Chondrocyte (in vitro differentiated cells): Measurements from ENCODE around the gene TBC1D4. TPM values are rescaled to one million over a fixed set of nuclear protein-coding genes. Genes with fewer than 3 reads are reported as not detected.

Source experiments
- DNase-seq: peaks from one replicate; pipeline ENCODE4 v3.0.0; 2021; ENCODE audit warnings: mixed read lengths, low spot score
- H3K27ac Mint-ChIP-seq: one replicate; pipeline ENCODE4 v1.8.0; 2021; ENCODE audit warnings: mild to moderate bottlenecking, moderate library complexity, mixed read lengths; ENCODE audit not compliant: unreplicated experiment
- H3K27me3 Mint-ChIP-seq: 2 replicates; pipeline ENCODE4 v1.8.0; 2021; ENCODE audit warnings: low read depth, mixed read lengths
- H3K36me3 Mint-ChIP-seq: 2 replicates; pipeline ENCODE4 v1.8.0; 2021; ENCODE audit warnings: low read depth, mixed read lengths
- H3K4me1 Mint-ChIP-seq: 2 replicates; pipeline ENCODE4 v1.8.0; 2021; ENCODE audit warnings: low read depth, mild to moderate bottlenecking, mixed read lengths
- H3K4me3 Mint-ChIP-seq: one replicate; pipeline ENCODE4 v1.8.0; 2021; ENCODE audit warnings: mild to moderate bottlenecking, moderate library complexity, mixed read lengths; ENCODE audit not compliant: unreplicated experiment
- H3K9me3 Mint-ChIP-seq: 2 replicates; pipeline ENCODE4 v1.8.0; 2021; ENCODE audit warnings: low read depth, mixed read lengths
- long read RNA-seq: library from polyadenylated mRNA; stranded (forward); transcript quantifications from one replicate; pipeline ENCODE4 v2.0.0, GENCODE V29; 2021
- total RNA-seq: library from RNA; stranded (reverse); gene quantifications from 3 replicates; pipeline ENCODE4 v1.2.1, GENCODE V29; 2021
- TF ChIP-seq, protein P1 (sequence below): fragments of 200-600 bp; sonication (generic); IDR thresholded peaks from 2 replicates; pipeline ENCODE4 v1.5.0; 2021; ENCODE audit warnings: antibody characterized with exemption, mild to moderate bottlenecking, moderate library complexity

TBC1D4 gene, protein sequence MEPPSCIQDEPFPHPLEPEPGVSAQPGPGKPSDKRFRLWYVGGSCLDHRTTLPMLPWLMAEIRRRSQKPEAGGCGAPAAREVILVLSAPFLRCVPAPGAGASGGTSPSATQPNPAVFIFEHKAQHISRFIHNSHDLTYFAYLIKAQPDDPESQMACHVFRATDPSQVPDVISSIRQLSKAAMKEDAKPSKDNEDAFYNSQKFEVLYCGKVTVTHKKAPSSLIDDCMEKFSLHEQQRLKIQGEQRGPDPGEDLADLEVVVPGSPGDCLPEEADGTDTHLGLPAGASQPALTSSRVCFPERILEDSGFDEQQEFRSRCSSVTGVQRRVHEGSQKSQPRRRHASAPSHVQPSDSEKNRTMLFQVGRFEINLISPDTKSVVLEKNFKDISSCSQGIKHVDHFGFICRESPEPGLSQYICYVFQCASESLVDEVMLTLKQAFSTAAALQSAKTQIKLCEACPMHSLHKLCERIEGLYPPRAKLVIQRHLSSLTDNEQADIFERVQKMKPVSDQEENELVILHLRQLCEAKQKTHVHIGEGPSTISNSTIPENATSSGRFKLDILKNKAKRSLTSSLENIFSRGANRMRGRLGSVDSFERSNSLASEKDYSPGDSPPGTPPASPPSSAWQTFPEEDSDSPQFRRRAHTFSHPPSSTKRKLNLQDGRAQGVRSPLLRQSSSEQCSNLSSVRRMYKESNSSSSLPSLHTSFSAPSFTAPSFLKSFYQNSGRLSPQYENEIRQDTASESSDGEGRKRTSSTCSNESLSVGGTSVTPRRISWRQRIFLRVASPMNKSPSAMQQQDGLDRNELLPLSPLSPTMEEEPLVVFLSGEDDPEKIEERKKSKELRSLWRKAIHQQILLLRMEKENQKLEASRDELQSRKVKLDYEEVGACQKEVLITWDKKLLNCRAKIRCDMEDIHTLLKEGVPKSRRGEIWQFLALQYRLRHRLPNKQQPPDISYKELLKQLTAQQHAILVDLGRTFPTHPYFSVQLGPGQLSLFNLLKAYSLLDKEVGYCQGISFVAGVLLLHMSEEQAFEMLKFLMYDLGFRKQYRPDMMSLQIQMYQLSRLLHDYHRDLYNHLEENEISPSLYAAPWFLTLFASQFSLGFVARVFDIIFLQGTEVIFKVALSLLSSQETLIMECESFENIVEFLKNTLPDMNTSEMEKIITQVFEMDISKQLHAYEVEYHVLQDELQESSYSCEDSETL (N-terminal part only)
- total RNA-seq = 5.7 to 8.2 TPM (median 6.0 TPM) in 3 replicates
- long read RNA-seq, full-length matches to known transcripts = 8 of 12 reads
- long read RNA-seq, partial matches to known transcripts = 3 of 12 reads
- long read RNA-seq, other reads (novel, unspliced or antisense) = 1 of 12 reads

DNA sequence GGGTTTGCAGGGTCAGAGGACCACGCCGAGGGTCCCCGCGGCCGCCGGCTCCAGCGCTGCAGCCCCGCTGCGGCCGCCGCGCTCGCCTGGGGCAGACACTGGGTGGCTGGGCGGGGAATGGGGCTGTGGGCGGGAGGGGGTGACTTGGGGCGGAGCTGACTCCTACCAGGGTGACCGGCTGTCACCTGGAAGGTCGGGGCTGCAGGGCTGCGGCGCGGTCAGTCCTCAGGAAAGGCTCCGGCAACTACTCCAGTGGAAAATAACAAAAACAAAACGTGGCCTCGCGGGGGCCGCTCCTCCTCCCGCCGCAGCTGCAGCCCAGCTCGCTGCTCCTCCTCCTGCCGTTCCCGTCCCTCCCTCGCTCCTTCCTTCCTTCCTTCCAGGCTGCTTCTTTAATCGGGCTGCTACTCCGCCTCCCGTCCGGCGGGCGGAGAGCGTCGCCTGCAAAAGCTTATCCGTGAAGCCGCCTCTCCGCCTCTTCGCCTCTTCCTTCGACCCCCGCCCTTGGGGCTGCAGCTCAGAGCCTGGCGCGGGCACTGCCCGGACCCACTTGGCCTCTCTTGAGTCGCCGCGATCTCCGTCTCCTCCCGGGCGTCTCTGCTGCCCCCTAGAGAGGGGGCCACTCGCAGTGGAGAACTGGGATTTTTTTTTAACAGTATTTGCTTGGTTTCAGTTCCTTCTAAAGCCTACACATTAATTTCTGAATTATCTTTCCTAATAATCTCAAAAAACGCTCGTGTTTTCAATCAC, at the start of gene TBC1D4:
TBC1D4 (minus strand) TSS at position 100 of the 750 bp plus-strand sequence. CDS start 402 bp downstream, outside the sequence.
- Mint-ChIP-seq H3K36me3 (no peaks in the 10 kb centered on the region), H3K27me3 (no peaks in the 10 kb centered on the region), H3K4me1 (peaks cover 23% of the 10 kb centered on the region)

DNA sequence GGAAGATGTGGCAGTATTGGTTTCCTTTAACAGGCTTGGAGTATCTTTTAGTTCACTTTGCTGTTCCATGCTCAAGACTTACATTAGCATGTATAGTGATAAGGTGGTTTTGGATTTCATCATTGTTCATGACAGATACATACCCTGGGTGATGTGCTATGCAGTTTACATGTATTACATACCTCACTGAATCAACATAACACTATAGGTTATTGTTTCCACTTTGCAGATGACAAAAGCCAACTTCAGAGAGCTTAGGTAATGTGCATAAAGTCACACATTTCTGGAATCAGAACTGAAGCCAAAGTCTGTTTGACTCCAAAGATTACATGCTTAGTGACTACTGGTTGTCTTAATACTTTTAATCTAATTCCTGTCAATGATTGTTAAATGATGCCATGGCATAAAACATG, 48.6 kb upstream of the TBC1D4 start:
- H3K27ac Mint-ChIP-seq = no peak overlapping the region
- H3K36me3 Mint-ChIP-seq = peaks cover 12% of the 10 kb centered on the region
- TF ChIP-seq, protein P1, sequence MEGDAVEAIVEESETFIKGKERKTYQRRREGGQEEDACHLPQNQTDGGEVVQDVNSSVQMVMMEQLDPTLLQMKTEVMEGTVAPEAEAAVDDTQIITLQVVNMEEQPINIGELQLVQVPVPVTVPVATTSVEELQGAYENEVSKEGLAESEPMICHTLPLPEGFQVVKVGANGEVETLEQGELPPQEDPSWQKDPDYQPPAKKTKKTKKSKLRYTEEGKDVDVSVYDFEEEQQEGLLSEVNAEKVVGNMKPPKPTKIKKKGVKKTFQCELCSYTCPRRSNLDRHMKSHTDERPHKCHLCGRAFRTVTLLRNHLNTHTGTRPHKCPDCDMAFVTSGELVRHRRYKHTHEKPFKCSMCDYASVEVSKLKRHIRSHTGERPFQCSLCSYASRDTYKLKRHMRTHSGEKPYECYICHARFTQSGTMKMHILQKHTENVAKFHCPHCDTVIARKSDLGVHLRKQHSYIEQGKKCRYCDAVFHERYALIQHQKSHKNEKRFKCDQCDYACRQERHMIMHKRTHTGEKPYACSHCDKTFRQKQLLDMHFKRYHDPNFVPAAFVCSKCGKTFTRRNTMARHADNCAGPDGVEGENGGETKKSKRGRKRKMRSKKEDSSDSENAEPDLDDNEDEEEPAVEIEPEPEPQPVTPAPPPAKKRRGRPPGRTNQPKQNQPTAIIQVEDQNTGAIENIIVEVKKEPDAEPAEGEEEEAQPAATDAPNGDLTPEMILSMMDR = no peak
- no peak overlapping the region for H3K4me3 Mint-ChIP-seq
- no peaks in the 10 kb centered on the region for H3K27me3 Mint-ChIP-seq
- H3K4me1 Mint-ChIP-seq = peaks cover 15% of the 10 kb centered on the region
- DNase-seq = no peak
- H3K9me3 Mint-ChIP-seq = no peaks in the 10 kb centered on the region

More for the DNA sequence above, at the start of gene TBC1D4:
- DNase-seq = peak; percentile 96
- Mint-ChIP-seq H3K4me3 (peak within 1 kb of the TSS; percentile 98), H3K9me3 (no peaks in the 10 kb centered on the region), H3K27ac (peak within 1 kb of the TSS; percentile 88)
- TF ChIP-seq, protein P1 = peak; percentile 95

DNA sequence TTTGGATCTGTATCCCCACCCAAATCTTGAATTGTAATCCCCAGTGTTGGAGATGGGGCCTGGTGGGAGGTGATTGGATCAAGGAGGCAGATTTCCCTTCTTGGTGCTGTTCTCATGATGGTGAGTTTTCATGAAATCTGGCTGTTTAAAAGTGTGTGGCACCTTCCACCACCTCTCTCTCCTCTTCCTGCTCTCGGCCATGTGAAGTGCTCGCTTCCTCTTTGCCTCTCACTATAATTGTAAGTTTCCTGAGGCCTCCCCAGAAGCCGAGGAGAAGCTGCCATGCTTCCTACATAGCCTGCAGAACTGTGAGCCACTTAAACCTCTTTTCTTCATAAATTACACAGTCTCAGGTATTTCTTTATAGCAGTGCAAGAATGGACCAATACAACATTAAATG, 40.0 kb upstream of the TBC1D4 start:
- DNase-seq = no peak
- no peaks in the 10 kb centered on the region for H3K4me1 Mint-ChIP-seq
- H3K36me3 Mint-ChIP-seq = peaks cover 9% of the 10 kb centered on the region
- no peak overlapping the region for H3K27ac Mint-ChIP-seq
- no peak overlapping the region for H3K4me3 Mint-ChIP-seq
- TF ChIP-seq, protein P1 = no peak
- H3K27me3 Mint-ChIP-seq = no peaks in the 10 kb centered on the region
- H3K9me3 Mint-ChIP-seq = peaks cover 11% of the 10 kb centered on the region

DNA sequence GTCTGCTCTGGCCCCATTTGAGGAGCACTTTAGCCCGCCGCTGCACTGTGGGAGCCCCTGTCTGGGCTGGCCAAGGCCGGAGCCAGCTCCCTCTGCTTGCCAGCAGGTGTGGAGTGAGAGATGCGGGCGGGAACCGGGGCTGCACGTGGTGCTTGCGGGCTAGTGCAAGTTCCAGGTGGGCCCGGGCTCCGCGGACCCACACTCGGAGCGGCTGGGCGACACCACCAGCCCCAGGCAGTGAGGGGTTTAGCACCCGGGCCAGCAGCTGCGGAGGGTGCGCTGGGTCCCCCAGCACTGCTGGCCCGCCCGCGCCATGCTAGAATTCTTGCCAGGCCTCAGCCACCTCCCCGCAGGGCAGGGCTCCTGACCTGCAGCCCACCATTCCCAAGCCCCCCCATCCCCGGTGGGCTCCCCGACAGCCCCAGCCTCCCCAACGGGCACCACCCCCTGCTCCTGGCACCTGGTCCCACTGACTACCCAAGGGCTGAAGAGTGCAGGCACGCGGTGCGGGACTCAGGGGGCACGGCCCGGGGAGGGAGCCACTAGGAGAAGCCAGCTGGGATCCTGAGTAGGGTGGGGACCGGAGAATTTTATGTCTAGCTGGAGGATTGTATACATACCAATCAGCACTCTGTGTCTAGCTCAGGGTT, 36.6 kb upstream of the TBC1D4 start:
- Mint-ChIP-seq H3K27me3 (no peaks in the 10 kb centered on the region), H3K4me3 (no peak overlapping the region), H3K27ac (no peak overlapping the region), H3K4me1 (peaks cover 2% of the 10 kb centered on the region), H3K36me3 (no peaks in the 10 kb centered on the region), H3K9me3 (peaks cover 15% of the 10 kb centered on the region)
- DNase-seq = no peak
- TF ChIP-seq, protein P1 = no peak
